Ishikawa (cell line): ENCODE measurements around the gene CCSER1.

Experiments
- EGR1 ChIP-seq: IDR thresholded peaks from 2 replicates; pipeline ENCODE4 v1.6.1; 2012
- MAX ChIP-seq: IDR thresholded peaks from 2 replicates; pipeline ENCODE4 v1.6.1; 2012
- NFIC ChIP-seq: IDR thresholded peaks from 2 replicates; pipeline ENCODE4 v1.6.1; 2012
- TAF1 ChIP-seq: IDR thresholded peaks from 2 replicates; pipeline ENCODE4 v1.6.1; 2012; ENCODE audit warnings: low read depth, mild to moderate bottlenecking
- USF1 ChIP-seq: IDR thresholded peaks from 2 replicates; pipeline ENCODE4 v1.6.1; 2012

GRCh38 chr4:91198951-91199350 lies 1071.8 kb downstream of the CCSER1 start:
- TF ChIP-seq TAF1, result no peak
- no peak for TF ChIP-seq EGR1
- no peak for TF ChIP-seq USF1
- no peak for TF ChIP-seq NFIC
- TF ChIP-seq MAX, result no peak
